ENCODE measurements around the gene CAPN14. TPM values are rescaled to one million over a fixed set of nuclear protein-coding genes. Genes with fewer than 3 reads are reported as not detected.

The CAPN14 gene
- total RNA-seq, 1 donor from 2014 or later: 0.10 TPM

DNA sequence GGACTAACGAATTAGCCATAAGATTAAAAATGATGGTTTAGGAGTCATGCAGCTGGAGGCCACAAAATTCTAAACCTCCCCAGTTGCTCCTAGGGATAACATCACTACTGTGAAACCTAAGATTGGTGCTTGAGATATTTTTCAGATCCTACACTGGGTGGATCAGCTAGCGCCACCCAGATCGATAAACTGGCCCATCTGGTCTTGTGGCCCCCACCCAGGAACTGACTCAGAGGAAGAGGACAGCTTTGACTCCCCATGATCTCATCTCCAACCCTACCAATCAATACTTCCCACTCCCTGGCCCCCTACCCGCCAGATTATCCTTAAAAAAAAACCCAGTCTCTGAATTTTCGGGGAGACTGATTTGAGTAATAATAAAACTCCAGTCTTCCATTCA, 84.5 kb downstream of the CAPN14 start:
- H3K9me3 Mint-ChIP-seq (ENCODE audit: low read depth): no peaks in the 10 kb centered on the region
- peaks cover 5% of the 10 kb centered on the region for H3K4me1 Mint-ChIP-seq (ENCODE audit: low read depth)
- H3K27ac Mint-ChIP-seq (ENCODE audit: unreplicated experiment): no peak overlapping the region
- peaks cover 2% of the 10 kb centered on the region for H3K36me3 Mint-ChIP-seq (ENCODE audit: low read depth)
- DNase-seq (ENCODE audit: low spot score): no peak
- H3K27me3 Mint-ChIP-seq (ENCODE audit: low read depth): peaks cover 64% of the 10 kb centered on the region
- no peak for TF ChIP-seq CTCF (IDR thresholded peaks at IDR 0.05)
- H3K4me3 Mint-ChIP-seq (ENCODE audit: unreplicated experiment): no peak overlapping the region

- Mint-ChIP-seq H3K9me3 (ENCODE audit: low read depth) (no peaks in the 10 kb centered on the region), H3K27me3 (ENCODE audit: low read depth) (peaks cover 62% of the 10 kb centered on the region), H3K4me3 (ENCODE audit: unreplicated experiment) (no peak overlapping the region), H3K27ac (ENCODE audit: unreplicated experiment) (no peak overlapping the region), H3K4me1 (ENCODE audit: low read depth) (peaks cover 2% of the 10 kb centered on the region), H3K36me3 (ENCODE audit: low read depth) (peaks cover 2% of the 10 kb centered on the region)
- DNase-seq (ENCODE audit: low spot score): no peak
- TF ChIP-seq CTCF (IDR thresholded peaks at IDR 0.05): no peak
Observed at GRCh38 chr2:31131871-31132270, 85.4 kb downstream of the CAPN14 start.

GRCh38 chr2:31129375-31130171, 87.7 kb downstream of the CAPN14 start:
- Mint-ChIP-seq H3K4me1 (ENCODE audit: low read depth) (peaks cover 14% of the 10 kb centered on the region), H3K9me3 (ENCODE audit: low read depth) (no peaks in the 10 kb centered on the region)

GRCh38 chr2:31127931-31128330, 89.4 kb downstream of the CAPN14 start:
- peaks cover 36% of the 10 kb centered on the region for H3K27me3 Mint-ChIP-seq (ENCODE audit: low read depth)
- H3K36me3 Mint-ChIP-seq (ENCODE audit: low read depth): peaks cover 2% of the 10 kb centered on the region
- no peak overlapping the region for H3K27ac Mint-ChIP-seq (ENCODE audit: unreplicated experiment)
- no peak for DNase-seq (ENCODE audit: low spot score)
- H3K4me1 Mint-ChIP-seq (ENCODE audit: low read depth): peaks cover 14% of the 10 kb centered on the region
- H3K9me3 Mint-ChIP-seq (ENCODE audit: low read depth): no peaks in the 10 kb centered on the region
- H3K4me3 Mint-ChIP-seq (ENCODE audit: unreplicated experiment): no peak overlapping the region
- TF ChIP-seq CTCF (IDR thresholded peaks at IDR 0.05): no peak

More at GRCh38 chr2:31129375-31130171, 87.7 kb downstream of the CAPN14 start:
- DNase-seq (ENCODE audit: low spot score): no peak
- Mint-ChIP-seq H3K27me3 (ENCODE audit: low read depth) (peaks cover 41% of the 10 kb centered on the region), H3K4me3 (ENCODE audit: unreplicated experiment) (no peak overlapping the region), H3K36me3 (ENCODE audit: low read depth) (peaks cover 2% of the 10 kb centered on the region), H3K27ac (ENCODE audit: unreplicated experiment) (no peak overlapping the region)
- no peak for TF ChIP-seq CTCF (IDR thresholded peaks at IDR 0.05)

DNA sequence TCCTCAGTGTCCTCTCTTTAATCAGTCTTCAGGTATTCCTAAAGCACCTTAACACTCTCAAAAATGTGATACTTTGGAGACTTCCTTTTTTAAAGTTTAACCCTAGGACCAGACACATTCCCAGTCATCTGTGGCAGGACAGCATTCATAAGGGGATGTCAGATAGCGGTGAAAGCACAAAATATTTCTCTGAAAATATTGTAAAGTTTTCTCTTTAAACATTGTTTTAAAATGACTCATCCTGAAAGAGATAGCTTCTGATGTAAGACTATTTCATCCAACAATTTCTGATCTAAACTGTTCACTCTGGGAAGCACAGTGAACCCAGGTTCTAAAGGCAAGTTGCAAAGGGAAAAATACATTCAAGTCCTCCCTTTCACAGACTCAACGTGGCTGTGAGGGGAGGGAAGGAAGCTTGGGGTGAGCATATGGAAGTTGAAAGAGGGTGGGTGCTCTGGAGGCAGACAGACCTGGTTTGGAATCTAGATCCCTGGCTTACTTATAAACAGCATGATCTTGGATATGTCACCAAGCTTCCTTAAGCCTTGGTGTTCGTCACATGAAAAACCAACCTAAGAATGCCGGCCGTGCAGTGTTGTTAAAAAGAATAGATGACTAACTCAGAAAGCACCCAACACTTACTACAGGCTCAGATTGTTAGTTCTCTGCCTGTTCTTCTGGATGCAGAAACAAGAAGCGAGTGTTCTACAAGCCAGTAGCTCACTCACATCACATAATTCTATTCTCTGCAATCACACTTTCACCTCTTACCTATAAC, 91.2 kb downstream of the CAPN14 start:
- H3K4me3 Mint-ChIP-seq (ENCODE audit: unreplicated experiment): no peak overlapping the region
- peaks cover 29% of the 10 kb centered on the region for H3K27me3 Mint-ChIP-seq (ENCODE audit: low read depth)
- no peak for DNase-seq (ENCODE audit: low spot score)
- peaks cover 14% of the 10 kb centered on the region for H3K4me1 Mint-ChIP-seq (ENCODE audit: low read depth)
- no peaks in the 10 kb centered on the region for H3K9me3 Mint-ChIP-seq (ENCODE audit: low read depth)
- no peak for TF ChIP-seq CTCF (IDR thresholded peaks at IDR 0.05)
- peak overlapping the region; percentile 87 for H3K27ac Mint-ChIP-seq (ENCODE audit: unreplicated experiment)
- H3K36me3 Mint-ChIP-seq (ENCODE audit: low read depth): no peaks in the 10 kb centered on the region
